ENCODE data around the gene MTOR.
A peak's percentile ranks its signal among the peaks of the same experiment; 100 is the strongest.

Gene MTOR

GRCh38 chr1:11215381-11216005, 46.9 kb downstream of the MTOR start:
- no peak overlapping the region for H3K14ac ChIP-seq (ENCODE audit: low read length)
- H3K36me3 ChIP-seq (ENCODE audit: control insufficient read depth in 1 of 2, insufficient read depth in 2 of 2, low read length in 2 of 2), result peaks cover 22 to 53% of the 10 kb centered on the region in 2 experiments
- H3K4ac ChIP-seq (ENCODE audit: low read depth, low read length), result no peak overlapping the region
- H3K27me3 ChIP-seq (ENCODE audit: insufficient read depth, low read length), result no peaks in the 10 kb centered on the region
- no peak overlapping the region for H2AFZ ChIP-seq (ENCODE audit: insufficient read depth, low read length, poor library complexity)
- H2BK120ac ChIP-seq (ENCODE audit: insufficient read depth, low read length, poor library complexity), result no peak overlapping the region
- no CpG with 5 or more reads among the region's 2 CpGs for WGBS (ENCODE audit: extremely low coverage, insufficient coverage, insufficient read length)
- no peaks in the 10 kb centered on the region for H3K79me2 ChIP-seq (ENCODE audit: control insufficient read depth, insufficient read depth, low read length, poor library complexity)
- no peak overlapping the region for H4K8ac ChIP-seq (ENCODE audit: low read depth, low read length)
- DNase-seq, result no peak
- H3K4me1 ChIP-seq (ENCODE audit: control insufficient read depth in 1 of 2, insufficient read depth in 2 of 2, low read length in 2 of 2), result no peaks in the 10 kb centered on the region
- H3K23ac ChIP-seq (ENCODE audit: low read length), result no peak overlapping the region
- H2BK5ac ChIP-seq (ENCODE audit: low read depth, low read length, poor library complexity), result no peak overlapping the region
- no peak overlapping the region for H3K27ac ChIP-seq (ENCODE audit: low read depth, low read length)
- no peak overlapping the region for H3K4me3 ChIP-seq (ENCODE audit: low read depth, low read length)
- no peak overlapping the region for H4K91ac ChIP-seq (ENCODE audit: low read depth, low read length)
- H3K9ac ChIP-seq (ENCODE audit: low read length), result no peak overlapping the region
- H3K18ac ChIP-seq (ENCODE audit: low read length), result no peak overlapping the region
- no peak overlapping the region for H3K4me2 ChIP-seq (ENCODE audit: low read length)
- no peak overlapping the region for H4K12ac ChIP-seq (ENCODE audit: low read depth, low read length)
- H2BK12ac ChIP-seq (ENCODE audit: low read length), result no peak overlapping the region
- H2AK5ac ChIP-seq (ENCODE audit: low read length), result no peak overlapping the region
- H3K9me3 ChIP-seq (ENCODE audit: insufficient read depth, low read depth, low read length), result no peaks in the 10 kb centered on the region
- no peaks in the 10 kb centered on the region for H3K79me1 ChIP-seq (ENCODE audit: low read length)

GRCh38 chr1:11214698-11215380, 47.5 kb downstream of the MTOR start:
- Histone ChIP-seq H3K27me3 (ENCODE audit: insufficient read depth, low read length) (no peaks in the 10 kb centered on the region), H3K4me3 (ENCODE audit: low read depth, low read length) (no peak overlapping the region), H4K12ac (ENCODE audit: low read depth, low read length) (no peak overlapping the region), H3K9ac (ENCODE audit: low read length) (no peak overlapping the region), H4K91ac (ENCODE audit: low read depth, low read length) (no peak overlapping the region), H3K4ac (ENCODE audit: low read depth, low read length) (no peak overlapping the region), H3K23ac (ENCODE audit: low read length) (no peak overlapping the region), H4K8ac (ENCODE audit: low read depth, low read length) (no peak overlapping the region), H3K4me2 (ENCODE audit: low read length) (no peak overlapping the region), H2AFZ (ENCODE audit: insufficient read depth, low read length, poor library complexity) (no peak overlapping the region), H3K14ac (ENCODE audit: low read length) (no peak overlapping the region), H2BK120ac (ENCODE audit: insufficient read depth, low read length, poor library complexity) (no peak overlapping the region), H3K18ac (ENCODE audit: low read length) (no peak overlapping the region), H2AK5ac (ENCODE audit: low read length) (no peak overlapping the region), H3K79me2 (ENCODE audit: control insufficient read depth, insufficient read depth, low read length, poor library complexity) (no peaks in the 10 kb centered on the region), H3K36me3 (ENCODE audit: control insufficient read depth in 1 of 2, insufficient read depth in 2 of 2, low read length in 2 of 2) (peaks cover 26 to 56% of the 10 kb centered on the region in 2 experiments), H3K79me1 (ENCODE audit: low read length) (no peaks in the 10 kb centered on the region), H2BK12ac (ENCODE audit: low read length) (no peak overlapping the region), H3K4me1 (ENCODE audit: control insufficient read depth in 1 of 2, insufficient read depth in 2 of 2, low read length in 2 of 2) (no peaks in the 10 kb centered on the region), H3K9me3 (ENCODE audit: insufficient read depth, low read depth, low read length) (no peaks in the 10 kb centered on the region), H3K27ac (ENCODE audit: low read depth, low read length) (no peak overlapping the region), H2BK5ac (ENCODE audit: low read depth, low read length, poor library complexity) (no peak overlapping the region)
- DNase-seq, result no peak
- no CpG with 5 or more reads among the region's 3 CpGs for WGBS (ENCODE audit: extremely low coverage, insufficient coverage, insufficient read length)

GRCh38 chr1:11211925-11212587, 50.3 kb downstream of the MTOR start:
- H3K9me3 ChIP-seq (ENCODE audit: insufficient read depth, low read depth, low read length), result no peaks in the 10 kb centered on the region
- no peak overlapping the region for H3K27ac ChIP-seq (ENCODE audit: low read depth, low read length)
- no peaks in the 10 kb centered on the region for H3K79me1 ChIP-seq (ENCODE audit: low read length)
- H3K18ac ChIP-seq (ENCODE audit: low read length), result no peak overlapping the region
- no CpG with 5 or more reads among the region's 12 CpGs for WGBS (ENCODE audit: extremely low coverage, insufficient coverage, insufficient read length)
- no peak overlapping the region for H4K8ac ChIP-seq (ENCODE audit: low read depth, low read length)
- no peak for DNase-seq
- no peak overlapping the region for H3K9ac ChIP-seq (ENCODE audit: low read length)
- no peak overlapping the region for H3K14ac ChIP-seq (ENCODE audit: low read length)
- no peak overlapping the region for H2BK12ac ChIP-seq (ENCODE audit: low read length)
- no peaks in the 10 kb centered on the region for H3K27me3 ChIP-seq (ENCODE audit: insufficient read depth, low read length)
- H2AK5ac ChIP-seq (ENCODE audit: low read length), result no peak overlapping the region
- no peak overlapping the region for H4K12ac ChIP-seq (ENCODE audit: low read depth, low read length)
- no peak overlapping the region for H3K4me3 ChIP-seq (ENCODE audit: low read depth, low read length)
- no peak overlapping the region for H3K23ac ChIP-seq (ENCODE audit: low read length)
- H4K91ac ChIP-seq (ENCODE audit: low read depth, low read length), result no peak overlapping the region
- H3K79me2 ChIP-seq (ENCODE audit: control insufficient read depth, insufficient read depth, low read length, poor library complexity), result no peaks in the 10 kb centered on the region
- no peak overlapping the region for H2AFZ ChIP-seq (ENCODE audit: insufficient read depth, low read length, poor library complexity)
- H3K4me2 ChIP-seq (ENCODE audit: low read length), result no peak overlapping the region
- no peak overlapping the region for H2BK120ac ChIP-seq (ENCODE audit: insufficient read depth, low read length, poor library complexity)
- no peak overlapping the region for H3K4ac ChIP-seq (ENCODE audit: low read depth, low read length)
- H3K36me3 ChIP-seq (ENCODE audit: control insufficient read depth in 1 of 2, insufficient read depth in 2 of 2, low read length in 2 of 2), result peaks cover 32 to 66% of the 10 kb centered on the region in 2 experiments
- no peaks in the 10 kb centered on the region for H3K4me1 ChIP-seq (ENCODE audit: control insufficient read depth in 1 of 2, insufficient read depth in 2 of 2, low read length in 2 of 2)
- no peak overlapping the region for H2BK5ac ChIP-seq (ENCODE audit: low read depth, low read length, poor library complexity)

DNA sequence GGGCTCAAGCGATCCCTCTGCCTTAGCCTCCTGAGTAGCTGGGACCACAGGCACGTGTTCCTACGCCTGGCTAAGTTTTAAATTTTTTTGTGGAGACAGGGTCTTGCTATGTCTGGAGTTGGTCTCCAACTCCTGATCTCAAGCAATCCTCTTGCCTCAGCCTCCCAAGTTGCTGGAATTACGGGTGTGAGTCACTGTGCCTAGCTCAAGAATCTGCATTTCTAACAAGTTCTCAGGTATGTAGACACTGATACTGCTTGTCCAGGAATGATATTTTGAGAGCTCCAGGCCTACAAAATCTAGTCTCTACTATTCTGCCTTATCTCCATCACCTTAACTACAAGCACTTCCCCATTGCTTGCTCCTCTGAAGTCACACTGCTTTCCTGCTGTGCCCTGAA, 50.9 kb downstream of the MTOR start:
- Histone ChIP-seq H3K9me3 (ENCODE audit: insufficient read depth, low read depth, low read length) (no peaks in the 10 kb centered on the region), H3K4ac (ENCODE audit: low read depth, low read length) (no peak overlapping the region), H4K12ac (ENCODE audit: low read depth, low read length) (no peak overlapping the region), H3K4me2 (ENCODE audit: low read length) (no peak overlapping the region), H3K23ac (ENCODE audit: low read length) (no peak overlapping the region), H3K79me2 (ENCODE audit: control insufficient read depth, insufficient read depth, low read length, poor library complexity) (no peaks in the 10 kb centered on the region), H2BK120ac (ENCODE audit: insufficient read depth, low read length, poor library complexity) (no peak overlapping the region), H3K4me1 (ENCODE audit: control insufficient read depth in 1 of 2, insufficient read depth in 2 of 2, low read length in 2 of 2) (no peaks in the 10 kb centered on the region), H4K91ac (ENCODE audit: low read depth, low read length) (no peak overlapping the region), H3K9ac (ENCODE audit: low read length) (no peak overlapping the region), H2BK5ac (ENCODE audit: low read depth, low read length, poor library complexity) (no peak overlapping the region), H3K27me3 (ENCODE audit: insufficient read depth, low read length) (no peaks in the 10 kb centered on the region), H4K8ac (ENCODE audit: low read depth, low read length) (no peak overlapping the region), H2AFZ (ENCODE audit: insufficient read depth, low read length, poor library complexity) (no peak overlapping the region), H3K4me3 (ENCODE audit: low read depth, low read length) (no peak overlapping the region), H3K27ac (ENCODE audit: low read depth, low read length) (no peak overlapping the region), H3K79me1 (ENCODE audit: low read length) (no peaks in the 10 kb centered on the region), H3K14ac (ENCODE audit: low read length) (no peak overlapping the region), H2BK12ac (ENCODE audit: low read length) (no peak overlapping the region), H2AK5ac (ENCODE audit: low read length) (no peak overlapping the region), H3K18ac (ENCODE audit: low read length) (no peak overlapping the region), H3K36me3 (ENCODE audit: control insufficient read depth in 1 of 2, insufficient read depth in 2 of 2, low read length in 2 of 2) (peaks cover 36 to 69% of the 10 kb centered on the region in 2 experiments)
- no CpG with 5 or more reads among the region's 4 CpGs for WGBS (ENCODE audit: extremely low coverage, insufficient coverage, insufficient read length)
- peak; percentile 60 to 74 for DNase-seq

Data from trophoblast cell (in vitro differentiated cells and primary cell).